Duodenal mucosa (tissue), 2 donors: Measurements from ENCODE around the gene FLT3.

Source experiments
- H3K27ac ChIP-seq: one replicate; pipeline ENCODE4 v1.7.0; 2013; ENCODE audit warnings: low read depth, low read length
- H3K27me3 ChIP-seq, 2 donors: one replicate each; pipeline ENCODE4 v1.7.0; 2013; ENCODE audit warnings: low read length in 2 of 2, control low read depth in 1 of 2; ENCODE audit not compliant: insufficient read depth in 2 of 2, control insufficient read depth in 1 of 2
- H3K36me3 ChIP-seq, 2 donors: one replicate each; pipeline ENCODE4 v1.7.0; 2013; ENCODE audit warnings: low read length in 2 of 2, control low read depth in 1 of 2; ENCODE audit not compliant: insufficient read depth in 2 of 2, control insufficient read depth in 1 of 2
- H3K4me1 ChIP-seq, 2 donors: one replicate each; pipeline ENCODE4 v1.7.0; 2013; ENCODE audit warnings: low read length in 2 of 2, control low read depth in 1 of 2; ENCODE audit not compliant: insufficient read depth in 2 of 2, control insufficient read depth in 1 of 2
- H3K4me3 ChIP-seq, 2 donors: one replicate each; pipeline ENCODE4 v1.7.0; 2013; ENCODE audit warnings: low read length in 2 of 2, low read depth in 1 of 2
- H3K9ac ChIP-seq, 2 donors: one replicate each; pipeline ENCODE4 v1.7.0; 2013; ENCODE audit warnings: low read length in 2 of 2, low read depth in 1 of 2
- H3K9me3 ChIP-seq, 2 donors: one replicate each; pipeline ENCODE4 v1.7.0; 2013; ENCODE audit warnings: low read length in 2 of 2, control low read depth in 1 of 2; ENCODE audit not compliant: control insufficient read depth in 1 of 2

Gene FLT3

DNA sequence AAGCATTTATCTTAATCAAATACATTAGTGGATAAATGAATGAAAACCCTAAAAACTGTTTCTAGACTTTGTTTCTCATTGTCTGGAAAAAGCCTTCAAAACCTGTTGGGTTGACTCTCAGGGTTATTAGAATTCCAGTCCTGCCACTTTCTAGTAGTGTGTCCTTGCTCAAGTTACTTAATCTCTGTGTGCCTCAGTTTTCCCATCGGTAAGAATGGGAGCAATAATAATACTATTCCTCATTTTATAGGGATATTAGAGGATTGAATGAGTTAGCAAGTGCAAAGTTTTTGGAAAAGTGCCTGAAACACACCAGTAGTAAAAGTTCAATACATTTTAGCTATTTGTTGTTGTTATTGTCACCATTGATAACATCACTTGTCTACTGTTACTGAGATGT lies 114.8 kb downstream of the FLT3 start:
- no peak overlapping the region for H3K4me3 ChIP-seq
- no peak overlapping the region for H3K9ac ChIP-seq
- H3K27ac ChIP-seq, result no peak overlapping the region
- H3K4me1 ChIP-seq, result no peaks in the 10 kb centered on the region
- H3K9me3 ChIP-seq, result no peaks in the 10 kb centered on the region
- H3K36me3 ChIP-seq, result no peaks in the 10 kb centered on the region
- peaks cover 0 to 4% of the 10 kb centered on the region in 2 donors for H3K27me3 ChIP-seq

DNA sequence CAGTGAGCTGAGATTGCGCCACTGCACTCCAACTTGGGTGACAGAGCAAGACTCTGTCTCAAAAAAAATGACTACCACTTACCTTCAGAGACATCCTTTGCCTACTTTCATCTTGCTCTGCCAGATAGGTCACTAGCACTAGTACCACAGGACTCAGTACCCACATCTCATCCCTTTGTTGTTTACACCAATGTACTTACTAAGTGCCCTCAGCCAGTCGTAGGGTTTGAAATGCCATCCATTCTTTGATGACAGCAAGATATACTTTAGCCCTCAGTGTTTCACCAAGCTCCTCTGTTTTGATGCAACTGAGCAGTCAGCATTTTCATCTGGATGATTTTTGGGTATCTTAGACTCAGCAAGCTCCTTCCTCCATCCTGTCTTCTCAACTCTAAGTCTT lies 118.0 kb downstream of the FLT3 start:
- Histone ChIP-seq H3K4me1 (no peaks in the 10 kb centered on the region), H3K36me3 (no peaks in the 10 kb centered on the region), H3K27ac (no peak overlapping the region), H3K27me3 (peaks cover 10 to 22% of the 10 kb centered on the region in 2 donors), H3K9me3 (no peaks in the 10 kb centered on the region), H3K9ac (no peak overlapping the region), H3K4me3 (no peak overlapping the region)

DNA sequence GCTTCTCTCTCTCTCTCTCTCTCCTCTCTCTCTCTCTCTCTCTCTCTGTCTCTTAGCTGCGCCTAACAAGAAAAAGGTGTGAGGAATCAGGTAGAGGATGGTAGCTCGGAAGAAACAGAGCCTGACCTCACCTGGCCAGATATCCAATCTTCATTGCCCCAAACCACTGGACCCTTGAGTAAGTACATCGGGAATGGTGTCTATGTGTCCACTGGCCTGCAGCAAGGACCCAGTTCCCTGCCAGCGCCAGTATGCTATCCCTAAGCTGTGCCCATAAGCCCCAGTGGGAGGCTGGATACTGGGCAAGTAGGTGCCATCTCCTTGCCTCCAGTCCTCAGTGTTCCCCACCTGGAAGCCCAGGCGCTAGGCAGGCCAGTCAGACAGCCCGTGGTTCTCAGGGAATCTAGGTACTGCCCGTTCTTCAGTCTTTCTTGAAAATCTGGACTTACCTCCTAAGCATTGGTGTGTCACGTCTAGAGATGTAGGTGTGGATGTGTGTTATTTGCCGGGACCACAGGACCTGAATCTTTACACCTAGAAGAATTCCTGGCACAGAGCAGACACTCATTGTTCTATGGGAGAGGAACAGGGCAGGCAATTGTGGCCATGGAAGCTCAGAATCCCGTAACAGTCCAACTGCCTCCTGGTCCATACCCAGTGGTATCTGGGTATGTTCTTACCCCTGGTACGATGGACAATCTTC lies 119.2 kb downstream of the FLT3 start:
- H3K9ac ChIP-seq, result peak overlapping the region; percentile 60 to 85
- H3K27me3 ChIP-seq, result peaks cover 11 to 28% of the 10 kb centered on the region in 2 donors
- peak overlapping the region; percentile 64 to 74 for H3K4me3 ChIP-seq
- peak overlapping the region; percentile 61 for H3K27ac ChIP-seq
- no peaks in the 10 kb centered on the region for H3K4me1 ChIP-seq
- H3K9me3 ChIP-seq, result no peaks in the 10 kb centered on the region
- no peaks in the 10 kb centered on the region for H3K36me3 ChIP-seq

DNA sequence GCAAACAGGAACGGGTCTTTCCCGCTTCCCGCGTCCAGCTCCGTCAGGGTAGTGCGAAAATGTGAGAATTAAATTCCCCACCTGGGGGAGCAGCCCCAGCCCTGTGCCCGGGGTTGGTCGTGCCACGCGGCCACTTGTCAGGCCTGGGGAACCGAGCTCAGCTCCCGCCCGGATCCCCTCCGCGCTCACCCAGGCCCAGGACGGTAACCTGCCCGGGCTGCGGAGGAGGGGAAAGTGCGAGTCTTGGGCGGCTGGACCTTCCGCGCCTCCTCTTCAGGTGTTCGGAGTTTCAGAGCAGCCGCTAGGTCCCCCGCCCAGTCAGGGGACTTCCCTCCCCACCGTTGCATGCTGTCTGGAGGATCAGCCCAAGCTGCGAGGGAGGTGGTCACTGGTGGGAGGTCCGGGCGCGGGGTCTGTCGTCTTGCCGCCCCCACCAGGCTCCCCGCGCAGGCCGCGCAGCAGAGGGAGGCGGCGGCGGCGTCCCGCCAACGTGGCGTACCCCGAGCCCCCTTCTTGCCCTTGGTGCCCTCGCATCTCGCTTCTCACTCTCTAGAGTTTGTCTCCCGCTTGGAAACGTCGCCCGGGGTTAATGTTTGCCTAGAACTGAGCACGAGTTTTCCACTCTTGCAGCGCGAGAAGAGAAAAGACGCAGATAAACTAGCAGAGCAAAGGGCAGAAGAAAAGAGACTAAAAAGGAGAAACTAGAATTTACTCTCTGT lies 119.9 kb downstream of the FLT3 start:
- Histone ChIP-seq H3K36me3 (no peaks in the 10 kb centered on the region), H3K9ac (peak overlapping the region; percentile 85 to 89), H3K4me3 (peak overlapping the region; percentile 64 to 74), H3K4me1 (no peaks in the 10 kb centered on the region), H3K27ac (peak overlapping the region; percentile 61), H3K27me3 (peaks cover 17 to 28% of the 10 kb centered on the region in 2 donors), H3K9me3 (no peaks in the 10 kb centered on the region)

DNA sequence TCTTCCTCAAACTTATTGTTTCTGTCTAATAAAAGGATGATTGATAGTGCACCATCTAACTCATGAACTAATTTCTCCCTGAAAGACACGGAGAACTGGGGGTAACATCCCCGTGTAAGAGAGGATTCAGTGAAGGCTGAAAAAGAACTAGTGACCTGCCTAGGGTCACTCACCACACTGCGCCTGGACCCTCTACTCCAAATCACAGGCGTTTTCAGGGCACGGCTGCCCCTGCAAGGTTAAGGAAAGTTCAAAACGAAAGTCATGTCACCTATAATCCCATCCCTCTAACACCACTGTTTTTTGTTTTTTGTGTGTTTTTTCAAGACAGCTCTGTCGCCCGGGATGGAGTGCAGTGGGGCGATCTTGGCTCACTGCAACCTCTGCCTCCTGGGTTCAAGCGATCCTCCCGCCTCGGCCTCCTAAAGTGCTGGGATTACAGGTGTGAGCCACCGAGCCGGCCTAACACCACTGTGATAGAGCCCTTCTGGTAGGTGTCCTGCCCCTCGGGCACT lies 120.6 kb downstream of the FLT3 start:
- no peaks in the 10 kb centered on the region for H3K4me1 ChIP-seq
- peak overlapping the region; percentile 64 to 74 for H3K4me3 ChIP-seq
- H3K9ac ChIP-seq, result peak overlapping the region; percentile 85 to 89
- peak overlapping the region; percentile 61 for H3K27ac ChIP-seq
- no peaks in the 10 kb centered on the region for H3K36me3 ChIP-seq
- peaks cover 17 to 31% of the 10 kb centered on the region in 2 donors for H3K27me3 ChIP-seq
- H3K9me3 ChIP-seq, result no peaks in the 10 kb centered on the region

GRCh38 chr13:27979001-27979643 lies 121.3 kb downstream of the FLT3 start:
- H3K36me3 ChIP-seq, result no peaks in the 10 kb centered on the region
- H3K27me3 ChIP-seq, result peaks cover 17 to 36% of the 10 kb centered on the region in 2 donors
- peaks cover 4 to 5% of the 10 kb centered on the region in 2 donors for H3K4me1 ChIP-seq
- peak overlapping the region; percentile 64 to 74 for H3K4me3 ChIP-seq
- peak overlapping the region; percentile 74 for H3K27ac ChIP-seq
- no peaks in the 10 kb centered on the region for H3K9me3 ChIP-seq
- H3K9ac ChIP-seq, result peak overlapping the region; percentile 85 to 89

DNA sequence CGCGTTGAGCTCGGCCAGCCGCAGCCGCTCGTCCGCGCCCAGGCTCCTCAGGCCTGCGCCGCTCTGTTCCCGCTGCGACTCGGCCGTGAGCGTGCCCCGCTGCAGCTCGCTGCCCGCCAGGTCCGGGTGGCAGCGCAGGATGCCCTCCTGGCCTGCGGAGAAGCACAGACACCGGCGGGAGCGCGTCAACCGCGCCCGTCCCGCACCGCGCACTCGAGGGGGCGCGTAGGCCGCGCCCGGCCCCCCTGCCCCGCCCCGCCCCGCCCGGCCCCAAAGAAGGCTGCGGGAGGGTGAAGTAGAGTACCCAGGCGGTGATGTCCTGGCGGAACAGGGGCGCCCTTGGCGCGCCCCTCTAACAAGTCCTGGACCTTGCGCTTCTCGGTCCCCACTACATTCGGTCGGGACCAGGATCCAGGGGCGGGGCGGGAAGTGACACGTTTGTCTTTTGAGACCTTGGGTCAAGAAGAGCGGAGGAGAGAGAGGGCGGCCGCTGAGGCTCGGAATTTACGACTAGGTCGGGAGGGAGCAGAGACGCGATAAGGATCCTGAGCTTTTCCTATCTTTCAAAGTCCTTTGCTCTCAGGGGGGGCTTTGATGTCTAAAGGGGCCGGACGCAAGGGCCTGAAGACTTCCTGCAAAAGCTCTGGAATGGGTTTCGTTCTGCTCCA lies 121.9 kb downstream of the FLT3 start:
- Histone ChIP-seq H3K36me3 (no peaks in the 10 kb centered on the region), H3K4me3 (peak overlapping the region; percentile 70 to 74), H3K9ac (peak overlapping the region; percentile 88 to 89), H3K4me1 (peaks cover 7 to 12% of the 10 kb centered on the region in 2 donors), H3K9me3 (no peaks in the 10 kb centered on the region), H3K27me3 (peaks cover 17 to 39% of the 10 kb centered on the region in 2 donors), H3K27ac (peak overlapping the region; percentile 74)

GRCh38 chr13:27977476-27978300 lies 122.7 kb downstream of the FLT3 start:
- Histone ChIP-seq H3K4me3 (peak overlapping the region; percentile 70 to 74), H3K36me3 (no peaks in the 10 kb centered on the region), H3K27me3 (peaks cover 17 to 39% of the 10 kb centered on the region in 2 donors)

More at GRCh38 chr13:27977476-27978300, 122.7 kb downstream of the FLT3 start:
- Histone ChIP-seq H3K4me1 (peaks cover 13 to 19% of the 10 kb centered on the region in 2 donors), H3K27ac (peak overlapping the region; percentile 74), H3K9ac (peak overlapping the region; percentile 88 to 89), H3K9me3 (no peaks in the 10 kb centered on the region)
